Panc1 (cell line): ENCODE data around the gene APPL2. TPM values are rescaled to one million over a fixed set of nuclear protein-coding genes. Genes with fewer than 3 reads are reported as not detected.

Experiments
- ATAC-seq: fragments of 200-7000 bp; cut with Tn5 transposase; 2 replicates; pipeline ENCODE4 v1.9.1; 2020; ENCODE audit warnings: mild to moderate bottlenecking, moderate library complexity
- BruUV-seq: library from RNA; stranded (reverse); fragments of 400-500 nt; replicated peaks from 2 replicates; lab custom pipeline; 2021; lab: Mats Ljungman, UMichigan
- CTCF ChIA-PET: fragments of 300-600 bp; sonication (Branson Sonifier 250); formaldehyde crosslinking; loops from one replicate; lab custom pipeline; 2022; ENCODE audit warnings: antibody characterized with exemption; lab: Charles Lee
- POLR2A ChIA-PET: fragments of 300-600 bp; sonication (Branson Sonifier 250); formaldehyde crosslinking; loops from one replicate; lab custom pipeline; 2022; ENCODE audit warnings: antibody characterized with exemption; lab: Charles Lee
- DNase-seq: peaks from one replicate; pipeline ENCODE4 v3.0.0-alpha.2; 2010; ENCODE audit warnings: low read depth, low spot score
- H3K27ac ChIP-seq: 2 replicates; pipeline ENCODE4 v1.5.1; 2011; ENCODE audit warnings: mild to moderate bottlenecking, low read length, inconsistent platforms
- H3K27me3 ChIP-seq: fragments of 200-500 bp; sonication (Bioruptor generic); 2 replicates; pipeline ENCODE4 v1.6.0; 2014; ENCODE audit warnings: low read length, inconsistent platforms; ENCODE audit not compliant: control insufficient read depth, insufficient read depth
- H3K36me3 ChIP-seq: fragments of 200-500 bp; sonication (Bioruptor generic); 2 replicates; pipeline ENCODE4 v1.5.1; 2014; ENCODE audit warnings: inconsistent platforms, mild to moderate bottlenecking, low read length, moderate library complexity; ENCODE audit not compliant: control insufficient read depth, insufficient read depth
- H3K4me1 ChIP-seq: 2 replicates; pipeline ENCODE4 v1.5.1; 2011; ENCODE audit warnings: inconsistent platforms, mild to moderate bottlenecking, low read length, moderate library complexity; ENCODE audit not compliant: control insufficient read depth, insufficient read depth
- H3K4me3 ChIP-seq, 2 experiments: 2 replicates each; pipeline ENCODE4 v1.5.1; 2011 to 2012; ENCODE audit warnings: low read depth in 2 of 2, low read length in 2 of 2, mild to moderate bottlenecking in 2 of 2, inconsistent platforms in 1 of 2, moderate library complexity in 1 of 2
- H3K9me3 ChIP-seq: fragments of 200-500 bp; sonication (Bioruptor generic); 2 replicates; pipeline ENCODE4 v1.5.1; 2014; ENCODE audit warnings: low read depth, mild to moderate bottlenecking, inconsistent platforms, low read length, moderate library complexity; ENCODE audit not compliant: control insufficient read depth, insufficient read depth
- POLR2AphosphoS5 ChIP-seq: IDR thresholded peaks from 2 replicates; pipeline ENCODE4 v1.6.1; 2012; ENCODE audit warnings: mild to moderate bottlenecking, low read depth, low read length, moderate library complexity
- SIN3A ChIP-seq: IDR thresholded peaks from 2 replicates; pipeline ENCODE4 v1.6.1; 2012; ENCODE audit warnings: low read depth, mild to moderate bottlenecking, low read length, moderate library complexity, borderline replicate concordance; ENCODE audit not compliant: insufficient read depth
- TCF7L2 ChIP-seq: IDR thresholded peaks from 2 replicates; pipeline ENCODE4 v1.6.1; 2011; ENCODE audit warnings: mild to moderate bottlenecking, low read depth, low read length, inconsistent platforms
- in situ Hi-C: cut with HindIII; loops from 2 replicates; pipeline ENCODE4 v1.10.0; 2016; ENCODE audit warnings: low sequenced_read_pairs, low pct_unique_long_range_greater_than_20kb
- intact Hi-C: fragments of 100-400 bp; cut with micrococcal nuclease; formaldehyde crosslinking; loops from one replicate; pipeline ENCODE4 v1.10.0; 2022; ENCODE audit not compliant: unreplicated experiment
- total RNA-seq: library from RNA; stranded (reverse); gene quantifications from one replicate; pipeline ENCODE4 v1.2.1, GENCODE V29; 2021; ENCODE audit not compliant: unreplicated experiment
- TF ChIP-seq, protein P1 (sequence below): fragments of 450-650 bp; IDR thresholded peaks from 2 replicates; pipeline ENCODE4 v1.5.1; 2017; ENCODE audit warnings: mild to moderate bottlenecking
- TF ChIP-seq, protein P2 (sequence below), 2 experiments: IDR thresholded peaks; 2 replicates each; pipeline ENCODE4 v1.6.1; 2011 to 2012; ENCODE audit warnings: low read depth in 2 of 2, control low read depth in 1 of 2, low read length in 1 of 2, mild to moderate bottlenecking in 1 of 2, moderate library complexity in 1 of 2; ENCODE audit not compliant: insufficient read depth in 1 of 2

APPL2 gene
- total RNA-seq, 1 experiment from 2014 or later: 21.2 TPM

DNA sequence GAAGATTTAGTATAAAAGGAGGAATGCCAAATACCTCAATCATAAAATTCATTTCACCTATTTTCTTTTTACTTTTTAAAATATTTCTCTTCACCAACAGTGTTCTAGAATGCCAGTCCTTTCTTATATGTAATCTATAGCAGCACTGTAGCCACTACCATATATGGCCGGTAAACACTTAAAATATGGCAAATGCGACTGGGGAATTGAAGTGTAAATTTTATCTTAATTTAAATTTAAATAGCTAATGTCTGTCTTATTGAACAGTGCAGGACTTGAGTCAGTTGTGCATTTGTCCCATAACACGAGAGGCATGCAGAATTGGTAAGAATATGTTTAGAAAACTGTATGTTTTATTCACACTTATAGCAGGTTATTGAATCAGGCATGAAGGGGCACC lies 78.4 kb downstream of the APPL2 start:
- no peak overlapping the region for H3K27ac ChIP-seq
- no peaks in the 10 kb centered on the region for H3K27me3 ChIP-seq
- ATAC-seq (no peak), DNase-seq (no peak)
- ChIA-PET CTCF (no interaction called here), POLR2A (no interaction called here)
- H3K9me3 ChIP-seq: no peaks in the 10 kb centered on the region
- no peak for TF ChIP-seq POLR2AphosphoS5
- TF ChIP-seq SIN3A: no peak
- no peaks in the 10 kb centered on the region for H3K4me1 ChIP-seq
- intact Hi-C loops: no loop called here
- no peak overlapping the region for H3K4me3 ChIP-seq
- BruUV-seq: no TSS peak
- in situ Hi-C loops: no loop called here
- peaks cover 50% of the 10 kb centered on the region for H3K36me3 ChIP-seq

DNA sequence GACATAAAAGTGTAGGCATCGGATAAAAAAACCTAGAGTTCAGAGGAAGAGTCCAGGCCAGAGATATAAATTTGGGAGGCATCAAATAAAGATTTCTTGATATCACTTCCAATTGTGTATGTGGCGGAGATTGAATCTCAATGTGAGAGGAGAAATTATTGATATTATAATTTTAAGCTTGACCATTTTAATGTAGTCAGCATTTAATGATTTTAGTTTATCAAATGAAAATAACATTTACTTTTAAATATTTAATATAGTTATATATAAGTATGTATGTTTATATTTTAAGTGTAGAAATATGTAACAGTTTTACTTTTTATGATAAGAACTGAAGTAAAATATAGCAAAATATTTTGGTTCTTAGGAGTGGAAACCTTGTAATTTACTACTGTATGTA lies 79.7 kb downstream of the APPL2 start:
- intact Hi-C loops (no loop called here), in situ Hi-C loops (no loop called here)
- ChIA-PET CTCF (no interaction called here), POLR2A (no interaction called here)
- BruUV-seq: no TSS peak
- ATAC-seq (no peak), DNase-seq (no peak)
- Histone ChIP-seq H3K4me1 (no peaks in the 10 kb centered on the region), H3K27me3 (no peaks in the 10 kb centered on the region), H3K9me3 (no peaks in the 10 kb centered on the region), H3K4me3 (no peak overlapping the region), H3K27ac (no peak overlapping the region), H3K36me3 (peaks cover 47% of the 10 kb centered on the region)
- TF ChIP-seq SIN3A: no peak
- no peak for TF ChIP-seq TCF7L2
- TF ChIP-seq POLR2AphosphoS5: no peak
- TF ChIP-seq, protein P1, sequence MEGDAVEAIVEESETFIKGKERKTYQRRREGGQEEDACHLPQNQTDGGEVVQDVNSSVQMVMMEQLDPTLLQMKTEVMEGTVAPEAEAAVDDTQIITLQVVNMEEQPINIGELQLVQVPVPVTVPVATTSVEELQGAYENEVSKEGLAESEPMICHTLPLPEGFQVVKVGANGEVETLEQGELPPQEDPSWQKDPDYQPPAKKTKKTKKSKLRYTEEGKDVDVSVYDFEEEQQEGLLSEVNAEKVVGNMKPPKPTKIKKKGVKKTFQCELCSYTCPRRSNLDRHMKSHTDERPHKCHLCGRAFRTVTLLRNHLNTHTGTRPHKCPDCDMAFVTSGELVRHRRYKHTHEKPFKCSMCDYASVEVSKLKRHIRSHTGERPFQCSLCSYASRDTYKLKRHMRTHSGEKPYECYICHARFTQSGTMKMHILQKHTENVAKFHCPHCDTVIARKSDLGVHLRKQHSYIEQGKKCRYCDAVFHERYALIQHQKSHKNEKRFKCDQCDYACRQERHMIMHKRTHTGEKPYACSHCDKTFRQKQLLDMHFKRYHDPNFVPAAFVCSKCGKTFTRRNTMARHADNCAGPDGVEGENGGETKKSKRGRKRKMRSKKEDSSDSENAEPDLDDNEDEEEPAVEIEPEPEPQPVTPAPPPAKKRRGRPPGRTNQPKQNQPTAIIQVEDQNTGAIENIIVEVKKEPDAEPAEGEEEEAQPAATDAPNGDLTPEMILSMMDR: no peak
- TF ChIP-seq, protein P2, sequence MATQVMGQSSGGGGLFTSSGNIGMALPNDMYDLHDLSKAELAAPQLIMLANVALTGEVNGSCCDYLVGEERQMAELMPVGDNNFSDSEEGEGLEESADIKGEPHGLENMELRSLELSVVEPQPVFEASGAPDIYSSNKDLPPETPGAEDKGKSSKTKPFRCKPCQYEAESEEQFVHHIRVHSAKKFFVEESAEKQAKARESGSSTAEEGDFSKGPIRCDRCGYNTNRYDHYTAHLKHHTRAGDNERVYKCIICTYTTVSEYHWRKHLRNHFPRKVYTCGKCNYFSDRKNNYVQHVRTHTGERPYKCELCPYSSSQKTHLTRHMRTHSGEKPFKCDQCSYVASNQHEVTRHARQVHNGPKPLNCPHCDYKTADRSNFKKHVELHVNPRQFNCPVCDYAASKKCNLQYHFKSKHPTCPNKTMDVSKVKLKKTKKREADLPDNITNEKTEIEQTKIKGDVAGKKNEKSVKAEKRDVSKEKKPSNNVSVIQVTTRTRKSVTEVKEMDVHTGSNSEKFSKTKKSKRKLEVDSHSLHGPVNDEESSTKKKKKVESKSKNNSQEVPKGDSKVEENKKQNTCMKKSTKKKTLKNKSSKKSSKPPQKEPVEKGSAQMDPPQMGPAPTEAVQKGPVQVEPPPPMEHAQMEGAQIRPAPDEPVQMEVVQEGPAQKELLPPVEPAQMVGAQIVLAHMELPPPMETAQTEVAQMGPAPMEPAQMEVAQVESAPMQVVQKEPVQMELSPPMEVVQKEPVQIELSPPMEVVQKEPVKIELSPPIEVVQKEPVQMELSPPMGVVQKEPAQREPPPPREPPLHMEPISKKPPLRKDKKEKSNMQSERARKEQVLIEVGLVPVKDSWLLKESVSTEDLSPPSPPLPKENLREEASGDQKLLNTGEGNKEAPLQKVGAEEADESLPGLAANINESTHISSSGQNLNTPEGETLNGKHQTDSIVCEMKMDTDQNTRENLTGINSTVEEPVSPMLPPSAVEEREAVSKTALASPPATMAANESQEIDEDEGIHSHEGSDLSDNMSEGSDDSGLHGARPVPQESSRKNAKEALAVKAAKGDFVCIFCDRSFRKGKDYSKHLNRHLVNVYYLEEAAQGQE (IDR thresholded peaks at IDR 0.05; ENCODE audit: insufficient read depth in 1 of 2, low read depth in 2 of 2, low read length in 1 of 2): no peak

DNA sequence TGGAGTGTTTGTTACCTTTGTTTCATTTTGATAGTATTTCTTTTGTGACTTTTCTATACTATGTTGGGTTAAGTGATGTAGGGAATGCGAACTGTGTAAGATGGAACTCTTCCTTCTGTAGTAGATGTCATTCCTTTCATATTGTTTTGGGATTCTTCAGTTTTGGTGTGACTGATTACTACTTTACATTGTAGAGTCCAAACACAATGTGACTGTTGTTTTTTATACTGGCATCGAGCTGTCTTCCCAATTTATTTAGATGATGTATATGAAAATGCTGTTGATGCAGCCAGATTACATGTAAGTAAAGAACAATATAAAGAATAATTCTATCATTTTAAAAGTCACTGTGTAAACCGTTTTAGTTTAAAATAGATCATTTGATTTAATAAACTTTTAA lies 93.7 kb downstream of the APPL2 start:
- ATAC-seq: no peak
- in situ Hi-C loops: no loop called here
- H3K27ac ChIP-seq: no peak overlapping the region
- POLR2A ChIA-PET: no interaction called here
- H3K36me3 ChIP-seq: peaks cover 63% of the 10 kb centered on the region
- no peaks in the 10 kb centered on the region for H3K9me3 ChIP-seq
- CTCF ChIA-PET: no interaction called here
- no peaks in the 10 kb centered on the region for H3K4me1 ChIP-seq
- no peak for DNase-seq
- intact Hi-C loops: no loop called here
- H3K4me3 ChIP-seq: no peak overlapping the region
- no TSS peak for BruUV-seq
- no peaks in the 10 kb centered on the region for H3K27me3 ChIP-seq
- TF ChIP-seq, protein P2 (IDR thresholded peaks at IDR 0.05; ENCODE audit: insufficient read depth in 1 of 2, low read depth in 2 of 2, low read length in 1 of 2): no peak
- TF ChIP-seq POLR2AphosphoS5 (no peak), SIN3A (no peak), TCF7L2 (no peak)
- TF ChIP-seq, protein P1: no peak
